Epidermal melanocyte (primary cell): ENCODE data around the gene DBNDD2.

ENCODE experiments used
- DNase-seq: peaks from one replicate; pipeline ENCODE4 v3.0.0; 2011; ENCODE audit warnings: low spot score; ENCODE audit not compliant: insufficient read length

DBNDD2 gene

DNA sequence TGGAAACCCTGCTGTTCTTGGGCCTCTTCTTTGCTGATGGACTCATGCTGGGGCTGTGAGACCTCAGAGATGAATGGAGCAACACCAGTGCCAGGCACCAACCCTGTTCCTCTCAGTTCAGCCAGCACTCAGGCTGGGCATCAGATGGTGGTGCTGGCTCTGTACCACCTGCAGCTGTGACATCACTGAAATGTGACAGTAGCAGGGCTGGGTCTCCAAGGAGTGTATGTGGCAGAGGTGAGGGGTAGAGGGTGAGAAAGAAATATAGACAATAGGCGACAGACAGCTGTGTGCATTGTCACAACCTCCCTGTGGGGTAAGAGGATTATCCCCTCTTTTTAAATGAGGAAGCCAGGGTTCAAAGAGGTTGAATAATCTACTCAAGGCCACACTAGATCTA lies 29.9 kb upstream of the DBNDD2 start, which contains the start of gene TP53TG5:
TP53TG5 (minus strand) TSS at position 135 of the 400 bp plus-strand sequence; CDS start at position 46, 89 bp downstream.
- DNase-seq: no peak

DNA sequence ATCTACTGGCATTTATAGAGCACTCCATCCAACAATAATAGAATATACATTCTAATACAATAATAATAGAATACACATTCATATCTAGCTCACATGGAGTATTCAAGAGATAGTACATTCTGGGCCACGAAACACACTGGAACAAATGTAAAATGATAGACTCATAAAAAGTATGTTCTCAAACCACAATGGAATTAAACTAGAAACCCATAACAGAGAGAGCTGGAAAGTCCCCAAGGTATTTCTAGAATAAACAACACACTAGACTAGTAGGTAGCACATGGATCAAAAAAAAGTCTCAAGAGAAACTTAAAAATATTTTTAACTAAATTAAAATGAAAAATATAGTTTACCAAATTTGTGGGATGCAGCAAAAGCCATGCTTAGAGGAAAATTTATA lies 20.8 kb upstream of the DBNDD2 start:
- DNase-seq: no peak

DNA sequence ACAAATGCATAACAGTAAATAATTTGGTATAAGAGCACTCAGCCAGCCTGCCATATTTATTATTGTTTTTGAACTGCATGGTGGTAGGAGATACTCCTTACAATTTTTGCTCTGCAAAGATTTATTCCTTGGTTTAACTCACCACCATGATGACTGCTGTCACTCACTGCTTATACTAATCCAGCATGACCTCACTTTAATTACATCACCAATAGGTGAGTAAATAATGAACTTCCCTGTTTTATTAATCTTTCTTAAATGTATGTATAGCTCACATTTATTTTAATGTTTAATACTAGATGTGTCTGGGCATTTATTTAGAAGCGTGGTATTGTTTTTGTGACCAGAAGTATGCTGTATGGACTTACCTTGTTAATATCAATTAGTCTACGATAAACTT lies 17.2 kb upstream of the DBNDD2 start:
- DNase-seq: no peak

DNA sequence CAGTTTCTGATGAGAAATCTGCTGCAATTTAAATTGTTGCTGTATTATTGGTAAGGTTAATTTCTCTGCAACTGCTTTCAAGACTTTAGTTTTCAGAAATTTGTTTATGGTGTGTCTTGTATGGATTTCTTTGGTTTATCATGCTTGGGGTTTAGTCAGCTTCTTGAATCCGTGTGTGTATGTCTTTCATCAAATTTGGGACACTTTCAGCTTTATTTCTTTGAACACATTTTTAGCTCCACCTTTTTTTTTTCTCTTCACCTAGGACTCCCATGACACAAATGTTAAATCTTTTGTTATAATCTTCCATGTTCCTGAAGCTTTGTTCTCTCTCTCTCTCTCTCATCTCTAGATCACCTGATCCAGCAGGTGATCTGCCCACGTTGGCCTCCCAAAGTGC lies 16.5 kb upstream of the DBNDD2 start:
- DNase-seq: no peak

DNA sequence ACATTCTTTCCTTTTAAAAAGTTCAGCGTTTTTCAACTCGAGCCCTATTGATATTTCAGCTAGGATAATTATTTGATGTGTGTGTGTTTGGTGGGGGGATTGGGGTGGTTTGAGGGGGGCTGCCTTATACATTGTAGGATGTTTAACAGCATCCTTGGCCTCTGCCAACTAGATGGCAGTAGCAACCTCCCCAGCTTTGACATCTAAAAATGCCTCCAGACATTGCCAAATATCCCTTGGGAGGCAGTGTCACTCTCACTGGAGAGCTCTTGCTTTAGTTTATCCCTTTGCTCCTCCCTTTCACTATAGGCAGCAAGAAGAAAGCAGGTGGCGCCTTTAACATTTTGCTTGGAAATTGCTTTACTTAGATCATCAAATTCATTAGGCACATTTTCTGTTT lies 15.4 kb upstream of the DBNDD2 start:
- no peak for DNase-seq

DNA sequence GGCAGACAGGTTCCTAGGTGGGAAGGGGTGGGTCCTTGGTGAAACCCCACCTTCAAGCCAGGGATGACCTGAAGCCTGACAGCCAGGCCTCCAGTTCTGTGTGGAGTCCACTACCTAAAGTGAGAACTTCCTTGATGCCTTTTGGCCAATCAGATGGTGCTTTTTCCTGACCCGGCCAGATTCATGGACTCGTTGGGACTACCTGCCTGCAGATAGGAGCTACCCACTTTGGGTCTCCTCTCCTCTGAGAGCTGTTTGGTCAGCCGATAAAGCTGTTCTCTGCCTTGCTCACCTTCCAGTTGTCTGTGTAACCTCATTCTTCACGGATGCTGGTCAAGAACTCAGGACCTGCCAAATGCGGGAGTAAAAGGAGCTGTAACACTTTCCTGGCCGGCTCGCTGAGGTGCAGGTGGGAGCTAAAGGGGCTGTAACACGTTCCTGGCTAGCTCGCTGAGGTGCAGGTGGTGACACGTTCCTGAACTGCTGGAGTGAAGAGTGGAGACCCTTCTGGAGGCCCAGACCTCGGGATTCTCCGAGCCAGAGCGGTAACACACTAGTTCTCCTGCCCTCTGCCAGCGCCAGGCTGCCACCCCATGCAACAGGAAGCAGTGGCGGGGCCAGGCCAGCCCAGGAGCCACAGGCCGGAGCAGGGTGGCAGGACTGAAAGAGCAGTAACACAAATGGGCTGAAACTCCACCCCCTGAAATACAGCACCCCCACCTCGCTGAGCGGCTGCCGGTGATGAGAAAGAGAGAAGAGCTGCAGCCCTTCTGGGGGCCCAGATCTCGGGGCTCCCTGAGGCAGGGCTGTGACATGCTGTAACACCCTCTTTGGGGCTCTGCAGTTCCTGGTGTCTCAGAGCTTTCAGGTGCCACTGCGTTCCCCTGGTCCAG lies 13.6 kb upstream of the DBNDD2 start:
- no peak for DNase-seq

DNA sequence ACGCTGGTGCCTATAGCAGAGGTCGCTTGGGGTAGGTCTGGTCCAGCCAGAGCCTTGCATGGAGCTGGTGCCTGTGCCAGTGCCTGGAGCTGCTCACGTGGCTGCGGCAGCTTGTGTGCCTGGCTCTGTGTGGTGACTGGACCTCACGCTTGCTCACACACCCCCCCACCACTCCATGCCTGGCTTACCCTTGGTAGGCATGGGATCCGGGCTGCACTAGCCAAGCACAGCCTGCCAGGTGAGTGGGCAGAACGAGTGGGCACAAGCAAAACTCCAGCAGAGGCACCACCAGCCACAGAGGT lies 13.0 kb upstream of the DBNDD2 start:
- no peak for DNase-seq

- no peak for DNase-seq
Measured at GRCh38 chr20:45399018-45399417, 9.1 kb upstream of the DBNDD2 start.

DNA sequence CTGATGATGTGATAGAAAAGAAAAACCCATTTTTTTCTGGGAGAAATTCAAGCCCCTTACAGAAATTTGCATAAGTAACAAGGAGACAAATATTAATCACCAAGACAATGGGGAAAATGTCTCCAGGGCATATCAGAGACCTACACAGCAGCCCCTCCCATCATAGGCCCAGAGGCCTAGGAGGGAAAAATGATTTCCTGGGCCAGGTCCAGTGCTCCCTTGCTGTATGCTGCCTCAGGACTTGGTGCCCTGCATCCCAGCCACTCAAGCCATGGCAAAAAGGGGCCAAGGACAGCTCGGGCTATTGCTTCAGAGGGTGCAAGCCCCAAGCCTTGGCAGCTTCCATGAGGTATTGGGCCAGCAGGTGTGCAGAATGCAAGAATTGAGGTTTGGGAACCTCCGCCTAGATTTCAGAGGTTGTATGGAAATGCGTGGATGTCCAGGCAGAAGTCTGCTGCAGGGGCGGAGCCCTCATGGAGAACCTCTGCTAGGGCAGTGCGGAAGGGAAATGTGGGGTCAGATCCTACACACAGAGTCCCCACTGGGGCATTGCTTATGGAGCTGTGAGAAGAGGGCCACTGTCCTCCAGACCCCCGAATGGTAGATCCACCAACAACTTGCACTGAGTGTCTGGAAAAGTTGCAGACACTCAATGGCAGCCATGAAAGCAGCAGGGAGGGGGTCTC lies 7.6 kb upstream of the DBNDD2 start:
- no peak for DNase-seq

DNA sequence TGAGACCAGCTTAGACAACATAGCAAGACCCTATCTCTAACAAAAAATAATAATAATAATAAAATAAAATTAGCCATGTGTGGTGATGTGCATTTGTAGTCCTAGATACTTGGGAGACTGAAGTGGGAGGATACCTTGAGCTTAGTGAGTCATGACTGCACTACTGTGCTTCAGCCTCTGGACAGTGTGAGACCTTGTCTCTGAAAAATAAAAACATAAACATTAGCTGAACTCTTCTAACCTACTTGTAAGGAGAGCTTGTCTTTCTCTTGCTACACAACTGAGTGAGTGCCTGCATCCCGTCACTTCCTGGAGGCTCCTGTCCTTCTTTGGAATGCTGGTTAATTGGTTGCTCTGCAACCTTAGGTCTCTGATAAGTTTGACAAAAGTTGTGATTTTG lies 5.1 kb upstream of the DBNDD2 start:
- DNase-seq: no peak

DNA sequence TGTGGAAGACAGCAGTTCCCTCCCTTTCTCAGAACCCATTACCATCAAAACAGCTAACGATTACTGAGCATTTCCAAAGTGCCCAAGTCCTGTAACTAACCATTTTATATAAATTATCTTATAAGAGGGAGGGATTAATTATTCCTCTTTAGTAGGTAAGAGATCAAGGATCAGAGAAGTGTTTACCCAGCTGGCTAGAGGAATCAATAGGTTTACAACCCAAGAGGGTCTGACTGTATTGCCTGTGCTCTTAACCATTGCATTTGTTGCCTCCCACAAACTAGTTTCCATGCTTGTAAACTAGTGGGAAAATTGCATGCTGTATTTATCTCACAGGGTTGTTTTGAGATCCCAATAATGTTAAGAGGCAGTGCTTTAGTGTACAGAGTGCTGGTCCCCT lies 3.7 kb upstream of the DBNDD2 start:
- no peak for DNase-seq

GRCh38 chr20:45405571-45406259 lies 2.4 kb upstream of the DBNDD2 start:
- no peak for DNase-seq

GRCh38 chr20:45406260-45407066 lies 1.6 kb upstream of the DBNDD2 start:
- DNase-seq: no peak

GRCh38 chr20:45407067-45407745 lies 883 bp upstream of the DBNDD2 start:
- no peak for DNase-seq

DNA sequence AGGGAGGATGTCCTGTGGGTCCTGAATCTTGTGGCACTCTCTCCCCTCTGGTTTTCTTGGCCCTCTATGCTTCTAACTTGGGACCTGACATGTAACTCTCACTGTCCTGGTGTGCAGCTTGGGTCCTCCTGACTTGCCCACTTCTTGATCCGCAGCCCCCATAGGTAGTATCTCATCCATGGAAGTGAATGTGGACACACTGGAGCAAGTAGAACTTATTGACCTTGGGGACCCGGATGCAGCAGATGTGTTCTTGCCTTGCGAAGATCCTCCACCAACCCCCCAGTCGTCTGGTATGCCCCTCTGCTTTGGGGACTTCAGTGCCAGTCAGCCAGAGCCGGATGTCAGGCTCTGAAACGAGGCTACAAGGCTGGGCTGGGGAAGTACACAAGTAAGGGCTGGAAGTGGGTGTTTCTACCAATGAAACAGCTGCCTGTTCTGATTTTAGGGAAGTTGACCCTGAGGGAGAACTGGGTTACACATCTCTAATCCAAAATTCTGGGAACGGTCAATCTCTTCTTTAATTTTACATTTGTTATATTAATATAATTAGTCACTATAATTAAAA lies 641 bp downstream of the DBNDD2 start:
- DNase-seq: no peak

- DNase-seq: no peak
Measured at GRCh38 chr20:45409521-45410272, 1.6 kb downstream of the DBNDD2 start.

DNA sequence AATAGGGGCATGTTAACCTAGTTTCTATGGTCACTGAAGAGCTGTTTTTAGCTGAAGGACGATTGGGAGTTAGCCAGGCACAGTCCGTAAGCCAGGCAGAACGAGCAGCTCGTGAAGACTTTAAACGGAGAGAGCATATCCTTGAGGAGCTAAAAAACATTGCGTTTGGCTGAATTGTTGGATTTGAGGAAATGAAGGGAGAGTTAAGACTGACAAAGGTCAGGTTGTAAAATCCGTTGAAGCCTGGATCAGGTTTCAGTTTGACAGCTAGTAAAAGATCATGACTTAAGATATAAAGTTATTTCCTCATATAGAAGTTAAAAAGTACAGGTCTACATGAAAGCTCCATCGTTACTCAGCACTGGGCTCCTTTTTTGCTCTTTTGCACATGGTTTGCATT lies 2.8 kb downstream of the DBNDD2 start:
- DNase-seq: no peak

DNA sequence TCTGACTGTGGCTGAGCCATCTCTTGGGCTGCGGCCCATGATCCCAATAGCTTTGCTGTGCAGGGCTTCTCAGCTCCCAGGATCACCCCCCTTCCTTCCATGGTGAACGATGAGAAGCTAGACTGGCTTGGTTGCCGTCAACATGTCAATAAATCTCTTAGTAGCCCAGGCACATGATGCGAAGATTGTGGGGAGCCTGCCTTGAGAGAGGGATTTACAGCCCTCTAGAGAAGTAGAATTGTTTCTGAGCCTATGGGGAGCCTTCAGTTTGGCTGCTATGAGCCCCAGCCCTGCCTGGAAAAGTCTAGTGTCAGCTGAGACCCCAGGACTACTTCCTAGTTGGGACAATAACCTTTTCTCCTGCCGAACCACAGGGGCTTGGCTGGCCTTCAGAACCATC lies 4.6 kb downstream of the DBNDD2 start:
- no peak for DNase-seq

DNA sequence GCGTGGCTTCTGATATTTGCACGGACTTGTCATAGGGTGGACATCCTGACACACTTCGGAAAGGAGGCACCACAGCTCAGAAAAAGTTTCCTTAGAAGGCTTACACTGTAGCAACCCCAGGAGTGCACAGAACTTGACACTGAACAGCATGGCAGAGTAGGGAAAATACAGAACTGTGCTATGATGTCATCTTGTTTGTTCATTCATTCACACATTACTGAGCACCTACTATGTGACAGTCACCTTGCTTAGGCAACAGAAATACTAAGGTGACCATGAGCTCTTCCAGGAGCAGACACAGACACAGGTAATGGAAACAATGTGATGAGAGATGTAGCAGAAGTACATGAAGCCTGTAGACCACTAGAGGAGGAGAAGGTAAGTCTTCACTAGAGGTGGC lies 5.4 kb downstream of the DBNDD2 start:
- no peak for DNase-seq
